Common myeloid progenitor, CD34-positive (primary cell): ENCODE data around the gene GARIN6.
"Not testable (repeated sequence)": the region's sequence is repeated elsewhere in the genome, so short reads cannot be mapped to it uniquely, and the experiment has no call there.

Experiments
- CTCF ChIA-PET: fragments of 350-600 bp; sonication (Branson Sonifier 250); formaldehyde crosslinking; loops from one replicate; lab custom pipeline; 2021; ENCODE audit warnings: antibody characterized with exemption; lab: Charles Lee
- POLR2A ChIA-PET: fragments of 350-600 bp; sonication (Branson Sonifier 250); formaldehyde crosslinking; loops from one replicate; lab custom pipeline; 2021; ENCODE audit warnings: antibody characterized with exemption; lab: Charles Lee
- DNase-seq, 3 donors: peaks; one replicate each; pipeline versions ENCODE4 v3.0.0 to v3.0.0-alpha.2; 2013
- H3K27ac ChIP-seq, 2 experiments: 1 replicate in 1 of 2; 2 replicates in 1 of 2; pipeline ENCODE4 v1.7.0; 2013; ENCODE audit warnings: inconsistent platforms in 2 of 2, low read length in 2 of 2, mild to moderate bottlenecking in 2 of 2, low read depth in 1 of 2, moderate library complexity in 1 of 2; ENCODE audit not compliant: severe bottlenecking in 2 of 2, insufficient read depth in 1 of 2, poor library complexity in 1 of 2
- H3K27me3 ChIP-seq, 5 experiments: replicated peaks in 2 of 5; 1 replicate in 3 of 5; 2 replicates in 2 of 5; pipeline versions ENCODE4 v1.6.1 to v1.7.0; 2013; ENCODE audit warnings: low read length in 4 of 5, mild to moderate bottlenecking in 2 of 5, moderate library complexity in 2 of 5, inconsistent platforms in 1 of 5; ENCODE audit not compliant: insufficient read depth in 5 of 5, control insufficient read depth in 4 of 5
- H3K36me3 ChIP-seq, 4 experiments: 1 replicate in 2 of 4; 2 replicates in 2 of 4; pipeline versions ENCODE4 v1.6.1 to v1.7.0; 2013; ENCODE audit warnings: low read length in 3 of 4, control low read depth in 1 of 4, mild to moderate bottlenecking in 1 of 4; ENCODE audit not compliant: control insufficient read depth in 4 of 4, insufficient read depth in 4 of 4
- H3K4me1 ChIP-seq, 4 experiments: 1 replicate in 3 of 4; 2 replicates in 1 of 4; pipeline versions ENCODE4 v1.6.1 to v1.7.1; 2013; ENCODE audit warnings: low read length in 3 of 4, mild to moderate bottlenecking in 3 of 4, control low read depth in 1 of 4, inconsistent platforms in 1 of 4, moderate library complexity in 1 of 4; ENCODE audit not compliant: control insufficient read depth in 4 of 4, insufficient read depth in 4 of 4; ENCODE audit errors: control extremely low read depth in 1 of 4
- H3K4me3 ChIP-seq, 7 experiments: 1 replicate in 4 of 7; 2 replicates in 3 of 7; pipeline versions ENCODE4 v1.5.1 to v1.7.0; 2013; ENCODE audit warnings: mild to moderate bottlenecking in 7 of 7, low read length in 6 of 7, moderate library complexity in 6 of 7, inconsistent platforms in 2 of 7, low read depth in 2 of 7, control low read depth in 1 of 7; ENCODE audit not compliant: insufficient read depth in 4 of 7, control insufficient read depth in 1 of 7; ENCODE audit errors: extremely low read depth in 1 of 7
- H3K9me3 ChIP-seq, 5 experiments: 1 replicate in 4 of 5; 2 replicates in 1 of 5; pipeline versions ENCODE4 v1.6.1 to v1.7.1; 2013; ENCODE audit warnings: low read length in 4 of 5, mild to moderate bottlenecking in 2 of 5, inconsistent platforms in 1 of 5, low read depth in 1 of 5, moderate library complexity in 1 of 5; ENCODE audit not compliant: control insufficient read depth in 4 of 5, insufficient read depth in 2 of 5; ENCODE audit errors: control extremely low read depth in 1 of 5
- WGBS: methylation state at CpG from one replicate; pipeline ENCODE4 v1.1.5; 2013; ENCODE audit not compliant: insufficient coverage; 5-methylcytosine and 5-hydroxymethylcytosine counted together

GARIN6 gene

GRCh38 chr12:99619389-99620158 lies 28.0 kb upstream of the GARIN6 start:
- CTCF ChIA-PET, result interaction anchor here (1.3 kb wide), 1 partner anchor 10 kb away, joined by 3 read pairs; no protein-coding TSS in a partner anchor
- no peak for DNase-seq
- POLR2A ChIA-PET, result no interaction called here

DNA sequence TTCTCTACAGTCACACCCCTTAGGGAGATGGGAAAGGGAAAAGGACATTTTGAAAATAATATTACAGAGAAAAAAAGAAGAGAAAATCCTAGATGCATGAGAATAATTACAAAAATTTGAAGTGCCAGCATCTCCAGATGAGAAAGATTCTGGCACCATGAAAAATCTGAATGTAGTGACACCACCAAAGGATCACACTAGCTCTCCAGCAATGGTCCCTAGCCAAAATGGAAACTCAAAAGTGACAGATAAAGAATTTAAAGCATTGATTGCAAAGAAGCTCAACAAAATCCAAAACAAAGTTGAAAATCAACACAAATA lies 27.4 kb upstream of the GARIN6 start:
- CTCF ChIA-PET, result interaction anchor here (1.3 kb wide), 1 partner anchor 10 kb away, joined by 3 read pairs; no protein-coding TSS in a partner anchor
- peaks cover 0 to 6% (median 0%) of the 10 kb centered on the region in 5 experiments for H3K9me3 ChIP-seq
- POLR2A ChIA-PET, result no interaction called here

More at GRCh38 chr12:99619389-99620158, 28.0 kb upstream of the GARIN6 start:
- peaks cover 0 to 6% (median 0%) of the 10 kb centered on the region in 5 experiments for H3K9me3 ChIP-seq
- H3K4me3 ChIP-seq, result no peak overlapping the region
- H3K4me1 ChIP-seq, result no peaks in the 10 kb centered on the region
- no peak overlapping the region for H3K27ac ChIP-seq
- WGBS, result 70% methylated on average over 6 of the region's 7 CpGs
- no peaks in the 10 kb centered on the region for H3K27me3 ChIP-seq
- no peaks in the 10 kb centered on the region for H3K36me3 ChIP-seq

GRCh38 chr12:99624591-99624990 lies 23.0 kb upstream of the GARIN6 start:
- H3K27ac ChIP-seq, H3K4me3 ChIP-seq, H3K9me3 ChIP-seq, H3K4me1 ChIP-seq, DNase-seq, H3K36me3 ChIP-seq, CTCF ChIA-PET, POLR2A ChIA-PET, H3K27me3 ChIP-seq: not testable (repeated sequence)
- WGBS, result no CpG with 5 or more reads among the region's 2 CpGs

More for the DNA sequence above, 27.4 kb upstream of the GARIN6 start:
- Histone ChIP-seq H3K27ac (no peak overlapping the region), H3K36me3 (no peaks in the 10 kb centered on the region), H3K27me3 (no peaks in the 10 kb centered on the region), H3K4me1 (no peaks in the 10 kb centered on the region), H3K4me3 (no peak overlapping the region)
- DNase-seq, result no peak

DNA sequence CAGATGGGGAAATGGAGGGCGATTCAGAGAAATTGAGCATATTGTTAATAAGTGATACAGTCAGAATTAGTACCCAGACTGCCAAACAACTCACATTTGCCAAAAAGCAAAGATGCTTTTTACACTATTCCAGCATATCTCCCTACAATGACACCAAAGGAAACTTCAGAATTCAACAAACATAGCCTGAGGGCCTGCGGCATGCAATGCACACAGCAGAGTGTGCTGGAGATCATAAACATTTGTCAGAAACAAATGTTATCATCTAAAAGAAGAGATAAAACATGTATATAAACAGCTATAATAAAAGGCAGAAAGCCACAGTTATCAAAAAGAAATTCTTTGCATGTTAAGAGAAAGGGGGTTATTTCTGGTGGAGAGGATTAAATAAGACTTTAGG lies 20.1 kb upstream of the GARIN6 start:
- H3K4me3 ChIP-seq, result no peak overlapping the region
- DNase-seq, result no peak
- ChIA-PET CTCF (no interaction called here), POLR2A (no interaction called here)
- H3K27ac ChIP-seq, result no peak overlapping the region
- no peaks in the 10 kb centered on the region for H3K4me1 ChIP-seq
- no peaks in the 10 kb centered on the region for H3K27me3 ChIP-seq
- no CpG with 5 or more reads among the region's 2 CpGs for WGBS
- H3K9me3 ChIP-seq, result no peaks in the 10 kb centered on the region
- no peaks in the 10 kb centered on the region for H3K36me3 ChIP-seq

- DNase-seq, result no peak
- H3K4me1 ChIP-seq, result no peaks in the 10 kb centered on the region
- H3K9me3 ChIP-seq, result no peaks in the 10 kb centered on the region
- no CpG with 5 or more reads among the region's 2 CpGs for WGBS
- ChIA-PET POLR2A (no interaction called here), CTCF (no interaction called here)
- no peak overlapping the region for H3K27ac ChIP-seq
- no peaks in the 10 kb centered on the region for H3K36me3 ChIP-seq
- no peaks in the 10 kb centered on the region for H3K27me3 ChIP-seq
- H3K4me3 ChIP-seq, result no peak overlapping the region
Measured at GRCh38 chr12:99644629-99645028, 2.9 kb upstream of the GARIN6 start.

DNA sequence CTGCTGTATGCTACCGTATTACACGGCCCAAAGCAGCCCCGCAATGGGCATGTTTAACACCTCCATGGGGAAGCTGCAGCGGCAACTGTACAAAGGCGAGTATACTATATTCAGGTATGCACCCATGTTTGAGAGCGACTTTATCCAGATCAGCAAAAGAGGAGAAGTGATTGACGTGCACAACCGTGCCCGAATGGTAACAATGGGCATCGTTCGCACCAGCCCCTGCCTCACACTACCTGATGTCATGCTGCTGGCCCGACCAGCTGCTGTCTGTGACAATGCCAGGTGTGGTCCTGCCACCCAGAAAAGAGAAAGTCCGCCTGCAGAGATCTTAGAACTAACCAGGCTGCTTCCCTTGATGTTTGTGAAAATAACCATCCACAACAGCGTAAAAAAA lies 630 bp downstream of the GARIN6 start:
- ChIA-PET POLR2A (no interaction called here), CTCF (interaction anchor here (0.5 kb wide), 1 partner anchor 679 kb away, joined by 3 read pairs; no protein-coding TSS in a partner anchor)
- H3K27ac ChIP-seq, result no peak overlapping the region
- no peak for DNase-seq
- 97% methylated on average over 13 of the region's 14 CpGs for WGBS
- H3K4me1 ChIP-seq, result no peaks in the 10 kb centered on the region
- H3K9me3 ChIP-seq, result no peaks in the 10 kb centered on the region
- no peak overlapping the region for H3K4me3 ChIP-seq
- H3K27me3 ChIP-seq, result no peaks in the 10 kb centered on the region
- H3K36me3 ChIP-seq, result no peaks in the 10 kb centered on the region

DNA sequence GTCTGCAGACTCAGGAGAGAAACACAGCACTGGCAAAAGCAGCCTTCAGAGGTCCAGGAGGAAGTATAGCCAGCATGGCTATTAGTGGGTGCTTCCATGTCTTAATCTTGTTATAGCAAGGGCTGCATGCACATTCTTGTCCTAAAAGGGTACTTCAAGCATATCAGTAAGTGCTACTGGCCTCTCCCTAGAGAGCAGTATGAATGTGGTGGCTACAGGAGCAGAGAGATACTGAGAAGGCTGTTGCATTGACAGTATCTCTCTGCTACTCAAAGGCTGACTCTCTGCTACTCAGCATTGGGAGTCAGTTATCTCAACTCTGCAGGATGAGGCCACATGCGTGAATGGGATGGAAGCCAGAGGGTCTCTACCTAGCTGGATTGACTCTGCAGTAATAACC lies 2.0 kb downstream of the GARIN6 start:
- no peaks in the 10 kb centered on the region for H3K27me3 ChIP-seq
- WGBS, result no CpG with 5 or more reads among the region's 1 CpG
- no peaks in the 10 kb centered on the region for H3K36me3 ChIP-seq
- no peak overlapping the region for H3K4me3 ChIP-seq
- no peak for DNase-seq
- H3K27ac ChIP-seq, result no peak overlapping the region
- H3K9me3 ChIP-seq, result no peaks in the 10 kb centered on the region
- ChIA-PET CTCF (no interaction called here), POLR2A (no interaction called here)
- no peaks in the 10 kb centered on the region for H3K4me1 ChIP-seq
